ENCODE results near the gene BACE2.

The BACE2 gene

DNA sequence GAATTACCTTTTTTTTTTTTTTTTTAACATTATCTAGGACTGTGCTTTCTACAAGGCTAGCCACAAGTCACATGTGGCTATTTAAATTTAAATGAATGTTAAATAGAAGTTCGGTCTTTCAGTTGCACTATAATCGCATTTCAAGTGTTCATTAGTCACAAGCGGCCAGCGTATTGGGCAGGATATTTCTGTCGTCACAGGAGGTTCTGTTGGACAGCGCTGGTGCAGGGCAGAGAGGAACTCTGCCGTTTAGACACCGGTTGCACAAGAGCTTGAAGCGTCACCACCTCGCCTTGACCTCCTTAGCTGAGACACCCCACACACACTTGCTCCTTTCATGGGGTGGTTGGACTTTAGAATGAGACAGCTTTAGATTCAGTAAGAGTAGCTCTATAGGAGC lies 64.1 kb downstream of the BACE2 start:
- H3K27me3 ChIP-seq (ENCODE audit: insufficient read depth, poor library complexity, severe bottlenecking) = no peaks in the 10 kb centered on the region
- TF ChIP-seq SPI1 (IDR thresholded peaks at IDR 0.05; ENCODE audit: borderline replicate concordance, low read depth) (no peak), POLR2AphosphoS5 (IDR thresholded peaks at IDR 0.05; ENCODE audit: low read depth) (no peak), GABPA (IDR thresholded peaks at IDR 0.05; ENCODE audit: low read depth) (no peak)
- TF ChIP-seq, protein P1, sequence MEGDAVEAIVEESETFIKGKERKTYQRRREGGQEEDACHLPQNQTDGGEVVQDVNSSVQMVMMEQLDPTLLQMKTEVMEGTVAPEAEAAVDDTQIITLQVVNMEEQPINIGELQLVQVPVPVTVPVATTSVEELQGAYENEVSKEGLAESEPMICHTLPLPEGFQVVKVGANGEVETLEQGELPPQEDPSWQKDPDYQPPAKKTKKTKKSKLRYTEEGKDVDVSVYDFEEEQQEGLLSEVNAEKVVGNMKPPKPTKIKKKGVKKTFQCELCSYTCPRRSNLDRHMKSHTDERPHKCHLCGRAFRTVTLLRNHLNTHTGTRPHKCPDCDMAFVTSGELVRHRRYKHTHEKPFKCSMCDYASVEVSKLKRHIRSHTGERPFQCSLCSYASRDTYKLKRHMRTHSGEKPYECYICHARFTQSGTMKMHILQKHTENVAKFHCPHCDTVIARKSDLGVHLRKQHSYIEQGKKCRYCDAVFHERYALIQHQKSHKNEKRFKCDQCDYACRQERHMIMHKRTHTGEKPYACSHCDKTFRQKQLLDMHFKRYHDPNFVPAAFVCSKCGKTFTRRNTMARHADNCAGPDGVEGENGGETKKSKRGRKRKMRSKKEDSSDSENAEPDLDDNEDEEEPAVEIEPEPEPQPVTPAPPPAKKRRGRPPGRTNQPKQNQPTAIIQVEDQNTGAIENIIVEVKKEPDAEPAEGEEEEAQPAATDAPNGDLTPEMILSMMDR (IDR thresholded peaks at IDR 0.05; ENCODE audit: insufficient read depth, low read length) = no peak
- peak; percentile 2 for DNase-seq (ENCODE audit: low read depth in 1 of 2, low spot score in 1 of 2)
- no peak overlapping the region for H3K4me3 ChIP-seq (replicated peaks; ENCODE audit: insufficient read depth, low read length)
- H3K27ac ChIP-seq (replicated peaks) = no peak overlapping the region

- H3K27me3 ChIP-seq (ENCODE audit: insufficient read depth, poor library complexity, severe bottlenecking) = no peaks in the 10 kb centered on the region
- no peak overlapping the region for H3K27ac ChIP-seq (replicated peaks)
- no peak for TF ChIP-seq SPI1 (IDR thresholded peaks at IDR 0.05; ENCODE audit: borderline replicate concordance, low read depth)
- TF ChIP-seq, protein P1 (IDR thresholded peaks at IDR 0.05; ENCODE audit: insufficient read depth, low read length) = no peak
- TF ChIP-seq GABPA (IDR thresholded peaks at IDR 0.05; ENCODE audit: low read depth) = no peak
- no peak for TF ChIP-seq REST (IDR thresholded peaks at IDR 0.05; ENCODE audit: insufficient replicate concordance, low read depth)
- no peak for TF ChIP-seq POLR2AphosphoS5 (IDR thresholded peaks at IDR 0.05; ENCODE audit: low read depth)
- H3K4me3 ChIP-seq (replicated peaks; ENCODE audit: insufficient read depth, low read length) = no peak overlapping the region
- DNase-seq (ENCODE audit: low read depth in 1 of 2, low spot score in 1 of 2) = no peak
These were observed 66.0 kb downstream of the BACE2 start for GRCh38 chr21:41233916-41234315.

DNA sequence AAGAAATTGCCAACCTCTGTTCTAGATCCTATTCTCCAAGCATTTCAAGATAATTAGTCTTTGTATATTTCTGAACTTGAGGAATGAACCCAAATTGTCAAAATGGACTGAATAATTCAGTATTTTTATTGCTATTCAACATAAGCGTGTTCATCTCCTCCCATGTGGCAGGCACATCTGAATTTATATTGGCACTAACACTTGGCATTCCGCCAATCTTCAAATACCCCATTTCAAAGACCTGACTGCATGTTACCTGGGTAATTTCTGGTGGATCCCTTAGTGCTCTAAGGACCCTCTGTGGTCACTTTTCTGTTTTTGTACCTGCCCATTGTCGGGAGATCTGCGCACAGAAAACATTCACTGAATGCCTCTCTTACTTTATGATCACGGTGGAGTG lies 66.6 kb downstream of the BACE2 start:
- TF ChIP-seq REST (IDR thresholded peaks at IDR 0.05; ENCODE audit: insufficient replicate concordance, low read depth) = no peak
- no peak for TF ChIP-seq GABPA (IDR thresholded peaks at IDR 0.05; ENCODE audit: low read depth)
- no peak for TF ChIP-seq POLR2AphosphoS5 (IDR thresholded peaks at IDR 0.05; ENCODE audit: low read depth)
- no peak for TF ChIP-seq SPI1 (IDR thresholded peaks at IDR 0.05; ENCODE audit: borderline replicate concordance, low read depth)
- TF ChIP-seq, protein P1 (IDR thresholded peaks at IDR 0.05; ENCODE audit: insufficient read depth, low read length) = no peak
- Histone ChIP-seq H3K27ac (replicated peaks) (no peak overlapping the region), H3K27me3 (ENCODE audit: insufficient read depth, poor library complexity, severe bottlenecking) (no peaks in the 10 kb centered on the region), H3K4me3 (replicated peaks; ENCODE audit: insufficient read depth, low read length) (no peak overlapping the region)
- no peak for DNase-seq (ENCODE audit: low read depth in 1 of 2, low spot score in 1 of 2)

GRCh38 chr21:41235201-41235600 lies 67.2 kb downstream of the BACE2 start:
- TF ChIP-seq POLR2AphosphoS5 (IDR thresholded peaks at IDR 0.05; ENCODE audit: low read depth) (no peak), SPI1 (IDR thresholded peaks at IDR 0.05; ENCODE audit: borderline replicate concordance, low read depth) (no peak), GABPA (IDR thresholded peaks at IDR 0.05; ENCODE audit: low read depth) (no peak), REST (IDR thresholded peaks at IDR 0.05; ENCODE audit: insufficient replicate concordance, low read depth) (no peak)
- TF ChIP-seq, protein P1 (IDR thresholded peaks at IDR 0.05; ENCODE audit: insufficient read depth, low read length) = no peak
- Histone ChIP-seq H3K27me3 (ENCODE audit: insufficient read depth, poor library complexity, severe bottlenecking) (no peaks in the 10 kb centered on the region), H3K4me3 (replicated peaks; ENCODE audit: insufficient read depth, low read length) (no peak overlapping the region), H3K27ac (replicated peaks) (no peak overlapping the region)
- no peak for DNase-seq (ENCODE audit: low read depth in 1 of 2, low spot score in 1 of 2)
